K562 (cell line): Measurements from ENCODE around the gene SFT2D2. TPM values are rescaled to one million over a fixed set of nuclear protein-coding genes. Genes with fewer than 3 reads are reported as not detected.

Experiments used
- CGGBP1 ChIP-seq: fragments of 250-450 bp; sonication (Bioruptor Pico); IDR thresholded peaks from 2 replicates; pipeline ENCODE4 v1.9.0; 2021; ENCODE audit warnings: mild to moderate bottlenecking
- CHCHD3 ChIP-seq: fragments of 250-450 bp; sonication (Bioruptor Pico); IDR thresholded peaks from 2 replicates; pipeline ENCODE4 v2.1.2; 2022; ENCODE audit warnings: mild to moderate bottlenecking
- E2F3 ChIP-seq: fragments of 250-450 bp; sonication (Bioruptor Pico); IDR thresholded peaks from 2 replicates; pipeline ENCODE4 v1.4.0; 2020; ENCODE audit warnings: mild to moderate bottlenecking
- E2F4 ChIP-seq: sonication (generic); formaldehyde crosslinking; IDR thresholded peaks from 2 replicates; pipeline ENCODE4 v1.8.0; 2022; ENCODE audit warnings: mild to moderate bottlenecking, low read depth, missing genetic modification reagents
- EP300 ChIP-seq: IDR thresholded peaks from 2 replicates; pipeline ENCODE4 v1.6.1; 2012; ENCODE audit warnings: low read length, improper control_type of control experiment
- HDAC2 ChIP-seq: fragments of 450-650 bp; IDR thresholded peaks from 2 replicates; pipeline ENCODE4 v1.6.1; 2016; ENCODE audit warnings: mild to moderate bottlenecking
- MECOM ChIP-seq: fragments of 250-450 bp; sonication (Bioruptor Pico); IDR thresholded peaks from 2 replicates; pipeline ENCODE4 v1.8.0; 2022; ENCODE audit warnings: inconsistent platforms
- NKRF ChIP-seq: fragments of 450-650 bp; IDR thresholded peaks from 2 replicates; pipeline ENCODE4 v1.6.1; 2016; ENCODE audit warnings: borderline replicate concordance
- PHTF2 ChIP-seq: fragments of 250-450 bp; sonication (Bioruptor Pico); IDR thresholded peaks from 2 replicates; pipeline ENCODE4 v1.5.0; 2021; ENCODE audit warnings: mild to moderate bottlenecking
- RCOR1 ChIP-seq, 2 experiments: IDR thresholded peaks; 2 replicates each; pipeline ENCODE4 v1.6.1; 2012; ENCODE audit warnings: low read depth in 2 of 2, low read length in 2 of 2, borderline replicate concordance in 1 of 2, improper control_type of control experiment in 1 of 2
- SLC30A9 ChIP-seq: fragments of 250-450 bp; sonication (Bioruptor Pico); IDR thresholded peaks from 2 replicates; pipeline ENCODE4 v1.8.0; 2022; ENCODE audit warnings: mild to moderate bottlenecking, moderate library complexity
- SMARCA4 ChIP-seq: fragments of 450-650 bp; IDR thresholded peaks from 2 replicates; pipeline ENCODE4 v1.6.1; 2016
- SUPT5H ChIP-seq: fragments of 450-650 bp; IDR thresholded peaks from 2 replicates; pipeline ENCODE4 v1.6.1; 2016
- TAL1 ChIP-seq: fragments of 450-650 bp; IDR thresholded peaks from 2 replicates; pipeline ENCODE4 v1.6.1; 2016; ENCODE audit warnings: mild to moderate bottlenecking
- TCF3 ChIP-seq: sonication (generic); formaldehyde crosslinking; IDR thresholded peaks from 2 replicates; pipeline ENCODE4 v1.4.0; 2020; ENCODE audit warnings: mild to moderate bottlenecking, missing genetic modification reagents
- TGIF2 ChIP-seq: sonication (generic); formaldehyde crosslinking; IDR thresholded peaks from 2 replicates; pipeline ENCODE4 v1.8.1; 2022; ENCODE audit warnings: mild to moderate bottlenecking, missing genetic modification reagents, moderate library complexity
- U2AF1 ChIP-seq: fragments of 200-400 bp; formaldehyde crosslinking; optimal IDR thresholded peaks from 2 replicates; pipeline ENCODE3; 2017; ENCODE audit warnings: mild to moderate bottlenecking, low read depth, low read length, moderate library complexity
- ZNF217 ChIP-seq: sonication (generic); formaldehyde crosslinking; IDR thresholded peaks from 2 replicates; pipeline ENCODE4 v1.8.0; 2022; ENCODE audit warnings: mild to moderate bottlenecking, missing genetic modification reagents
- ZNF384 ChIP-seq: IDR thresholded peaks from 2 replicates; pipeline ENCODE4 v1.6.1; 2012; ENCODE audit warnings: low read depth, low read length, improper control_type of control experiment
- ZNF511 ChIP-seq: sonication (generic); formaldehyde crosslinking; IDR thresholded peaks from 2 replicates; pipeline ENCODE4 v1.8.0; 2022; ENCODE audit warnings: mild to moderate bottlenecking, missing genetic modification reagents
- polyA plus RNA-seq, 8 experiments: library from polyadenylated mRNA; depleted of rRNA in 4 of 8; stranded (reverse) in 5 of 8; unstranded in 3 of 8; fragments of >200 nt; fragmentation: Nextera tagmentation in 2 of 8; fragmentation: Illumina TruSeq in 1 of 8; extraction: Ambion mirVana in 2 of 8; extraction: Trizol in 1 of 8; gene quantifications; 2 replicates each; pipeline versions ENCODE4 v1.2.1 to v1.2.3, GENCODE V29; 2011 to 2014; ENCODE audit warnings: inconsistent platforms in 1 of 8, missing spikeins in 1 of 8
- total RNA-seq, 7 experiments: library from RNA; depleted of rRNA in 6 of 7; stranded (reverse); fragments of >200 nt in 6 of 7; fragmentation: Illumina TruSeq in 2 of 7; extraction: Trizol in 2 of 7; gene quantifications; 2 replicates each; pipeline versions ENCODE4 v1.2.1 to v1.2.3, GENCODE V29; 2011 to 2021; ENCODE audit warnings: low replicate concordance in 1 of 7

Gene SFT2D2
- total and polyA plus RNA-seq, 9 of the 15 experiments (the other 6 are each of a cell fraction or from before 2014, with no cell fraction given) = 3.4 to 50.1 (median 21.6) TPM

GRCh38 chr1:168281603-168282325, 56.0 kb downstream of the SFT2D2 start (continued):
- TF ChIP-seq NKRF (no peak), E2F4 (CRISPR knock-in tag) (no peak), SMARCA4 (peak; percentile 97), MECOM (CRISPR knock-in tag) (no peak), ZNF511 (no peak), ZNF384 (no peak), RCOR1 (IDR thresholded peaks at IDR 0.05; ENCODE audit: borderline replicate concordance in 1 of 2, low read depth in 2 of 2, low read length in 2 of 2) (peak in 1 of 2 experiments; percentile 97; a peak in 2 of 4 replicates), CHCHD3 (CRISPR knock-in tag) (no peak), ZNF217 (CRISPR knock-in tag) (no peak), TCF3 (CRISPR knock-in tag) (peak; percentile 97), PHTF2 (CRISPR knock-in tag) (no peak), SLC30A9 (CRISPR knock-in tag) (no peak), U2AF1 (no peak), HDAC2 (peak; percentile 86), TGIF2 (CRISPR knock-in tag) (no peak), E2F3 (CRISPR knock-in tag) (no peak), CGGBP1 (CRISPR knock-in tag) (no peak), SUPT5H (no peak), TAL1 (peak; percentile 96), EP300 (peak; percentile 91)
